Left cardiac atrium (tissue), 4 donors: ENCODE data around the gene CECR2. TPM values are rescaled to one million over a fixed set of nuclear protein-coding genes. Genes with fewer than 3 reads are reported as not detected.
"Not testable (repeated sequence)": the region's sequence is repeated elsewhere in the genome, so short reads cannot be mapped to it uniquely, and the experiment has no call there.

ENCODE experiments used
- ATAC-seq, 2 donors: fragments of 200-7000 bp; cut with Tn5 transposase; one replicate each; pipeline ENCODE4 v1.9.1; 2020; ENCODE audit warnings: mild to moderate bottlenecking in 2 of 2, moderate library complexity in 2 of 2
- DNase-seq: peaks from one replicate; pipeline ENCODE4 v3.0.0-alpha.2; 2020
- intact Hi-C, 2 donors: fragments of 100-400 bp; cut with DNase I; formaldehyde crosslinking; loops; one replicate each; pipeline versions ENCODE4 v1.14.1 to v1.15.1; 2022 to 2023
- total RNA-seq, 2 donors: library from RNA; stranded (reverse); fragmentation: NEBNext Ultra II Directional; extraction: Animal tissue kit (Norgen Biotek cat#: 25700); gene quantifications; one replicate each; pipeline ENCODE4 v1.2.1, GENCODE V29; 2021
- donor health status: DM: no; HTN: yes; CAD: no.
- donor health status: DM: no; HTN: yes; CAD: no; lungs with severe emphysema.
- donor health status: DM: yes; HTN: yes; CAD: no.
- donor health status: Dilated cardiomyopathy.

Gene CECR2
- total RNA-seq, 2 donors from 2014 or later: 4.4 to 5.6 TPM

- DNase-seq: no peak
- ATAC-seq: no peak
- intact Hi-C loops: no loop called here
Observed at GRCh38 chr22:17548010-17548755, 178.9 kb downstream of the CECR2 start.

- intact Hi-C loops: no loop called here
- ATAC-seq: no peak
- DNase-seq: no peak
Observed at GRCh38 chr22:17548756-17549035, 179.4 kb downstream of the CECR2 start.

GRCh38 chr22:17549183-17549582 is 179.9 kb downstream of the CECR2 start:
- DNase-seq (no peak), ATAC-seq (no peak)
- intact Hi-C loops: no loop called here

GRCh38 chr22:17549655-17550054 is 180.4 kb downstream of the CECR2 start:
- intact Hi-C loops: no loop called here
- ATAC-seq: no peak
- no peak for DNase-seq

- ATAC-seq (peak; percentile 75), DNase-seq (peak; percentile 58)
- intact Hi-C loops: no loop called here
Observed at GRCh38 chr22:17552737-17553136, 183.5 kb downstream of the CECR2 start.

- no peak for DNase-seq
- intact Hi-C loops: loop anchor here in 1 of 2 donors (5.0 kb wide), 2 partner anchors 172 to 232 kb away; no protein-coding TSS in a partner anchor
- no peak for ATAC-seq
Observed at GRCh38 chr22:17554814-17555213, 185.6 kb downstream of the CECR2 start.

- intact Hi-C loops: loop anchor here in 1 of 2 donors (5.0 kb wide), 2 partner anchors 168 to 228 kb away; no protein-coding TSS in a partner anchor
- ATAC-seq (no peak), DNase-seq (no peak)
Observed at GRCh38 chr22:17559188-17559587, 189.9 kb downstream of the CECR2 start.

GRCh38 chr22:17562906-17563870 is 193.9 kb downstream of the CECR2 start, which contains the start of gene SLC25A18:
Gene SLC25A18 (plus strand): TSS chr22:17563498. CDS start chr22:17579945, 16,447 bp downstream.
- ATAC-seq: peak; percentile 83 to 87
- DNase-seq: peak; percentile 59
- intact Hi-C loops: no loop called here

- ATAC-seq (peak; percentile 26 to 36), DNase-seq (peak; percentile 53)
- intact Hi-C loops: no loop called here
Observed at GRCh38 chr22:17563936-17564391, 194.7 kb downstream of the CECR2 start.

GRCh38 chr22:17566016-17566687 is 196.9 kb downstream of the CECR2 start:
- ATAC-seq, DNase-seq: not testable (repeated sequence)
- intact Hi-C loops: loop anchor here in 1 of 2 donors (5.0 kb wide), 1 partner anchor 71 kb away; the partner anchor contains the start of gene BCL2L13

- ATAC-seq: no peak
- DNase-seq: no peak
- intact Hi-C loops: loop anchor here in 1 of 2 donors (5.0 kb wide), 1 partner anchor 71 kb away; the partner anchor contains the start of gene BCL2L13
Observed at GRCh38 chr22:17566776-17567175, 197.5 kb downstream of the CECR2 start.

GRCh38 chr22:17569971-17570511 is 200.8 kb downstream of the CECR2 start:
- DNase-seq (peak; percentile 64), ATAC-seq (peak; percentile 35 to 47)
- intact Hi-C loops: loop anchor here in 1 of 2 donors (5.0 kb wide), 1 partner anchor 67 kb away; the partner anchor contains the start of gene BCL2L13

- DNase-seq (peak; percentile 90), ATAC-seq (peak; percentile 88 to 92)
- intact Hi-C loops: no loop called here
Observed at GRCh38 chr22:17570851-17571631, 201.8 kb downstream of the CECR2 start.

GRCh38 chr22:17575151-17575550 is 205.9 kb downstream of the CECR2 start:
- no peak for ATAC-seq
- intact Hi-C loops: no loop called here
- DNase-seq: no peak

GRCh38 chr22:17575681-17576080 is 206.4 kb downstream of the CECR2 start:
- no peak for DNase-seq
- no peak for ATAC-seq
- intact Hi-C loops: no loop called here

GRCh38 chr22:17576470-17576869 is 207.2 kb downstream of the CECR2 start:
- intact Hi-C loops: no loop called here
- ATAC-seq (peak in 1 of 2 donors; percentile 52), DNase-seq (no peak)

- intact Hi-C loops: no loop called here
- peak; percentile 60 to 71 for ATAC-seq
- peak; percentile 85 for DNase-seq
Observed at GRCh38 chr22:17578136-17578754, 209.0 kb downstream of the CECR2 start.
